ENCODE results near the gene ZDHHC5.
"Not testable (repeated sequence)": the region's sequence is repeated elsewhere in the genome, so short reads cannot be mapped to it uniquely, and the experiment has no call there.

Gene ZDHHC5

DNA sequence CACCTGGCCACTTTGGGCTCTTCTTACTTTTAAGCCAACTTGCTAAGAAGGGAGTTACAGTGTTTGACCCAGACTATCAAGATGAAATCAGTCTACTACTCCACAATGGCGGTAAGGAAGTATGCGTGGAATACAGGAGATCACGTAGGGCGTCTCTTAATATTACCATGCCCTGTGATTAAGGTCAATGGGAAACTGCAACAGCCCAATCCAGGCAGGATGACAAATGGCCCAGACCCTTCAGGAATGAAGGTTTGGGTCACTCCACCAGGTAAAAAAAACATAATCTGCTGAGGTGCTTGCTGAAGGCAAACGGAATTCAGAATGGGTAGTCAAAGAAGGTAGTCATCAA is 17.2 kb upstream of the ZDHHC5 start:
- no peak for DNase-seq (ENCODE audit: low spot score)
- TF ChIP-seq, protein P1, sequence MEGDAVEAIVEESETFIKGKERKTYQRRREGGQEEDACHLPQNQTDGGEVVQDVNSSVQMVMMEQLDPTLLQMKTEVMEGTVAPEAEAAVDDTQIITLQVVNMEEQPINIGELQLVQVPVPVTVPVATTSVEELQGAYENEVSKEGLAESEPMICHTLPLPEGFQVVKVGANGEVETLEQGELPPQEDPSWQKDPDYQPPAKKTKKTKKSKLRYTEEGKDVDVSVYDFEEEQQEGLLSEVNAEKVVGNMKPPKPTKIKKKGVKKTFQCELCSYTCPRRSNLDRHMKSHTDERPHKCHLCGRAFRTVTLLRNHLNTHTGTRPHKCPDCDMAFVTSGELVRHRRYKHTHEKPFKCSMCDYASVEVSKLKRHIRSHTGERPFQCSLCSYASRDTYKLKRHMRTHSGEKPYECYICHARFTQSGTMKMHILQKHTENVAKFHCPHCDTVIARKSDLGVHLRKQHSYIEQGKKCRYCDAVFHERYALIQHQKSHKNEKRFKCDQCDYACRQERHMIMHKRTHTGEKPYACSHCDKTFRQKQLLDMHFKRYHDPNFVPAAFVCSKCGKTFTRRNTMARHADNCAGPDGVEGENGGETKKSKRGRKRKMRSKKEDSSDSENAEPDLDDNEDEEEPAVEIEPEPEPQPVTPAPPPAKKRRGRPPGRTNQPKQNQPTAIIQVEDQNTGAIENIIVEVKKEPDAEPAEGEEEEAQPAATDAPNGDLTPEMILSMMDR (IDR thresholded peaks at IDR 0.05; ENCODE audit: borderline replicate concordance, control extremely low read depth, extremely low read depth, insufficient read depth, missing control alignments), result no peak
- in situ Hi-C loops (cut with MboI; ENCODE audit: low sequenced_read_pairs, unreplicated experiment), result loop anchor here (25.0 kb wide), 2 partner anchors 162 to 862 kb away; partner anchors contain the start of gene OR5B21

DNA sequence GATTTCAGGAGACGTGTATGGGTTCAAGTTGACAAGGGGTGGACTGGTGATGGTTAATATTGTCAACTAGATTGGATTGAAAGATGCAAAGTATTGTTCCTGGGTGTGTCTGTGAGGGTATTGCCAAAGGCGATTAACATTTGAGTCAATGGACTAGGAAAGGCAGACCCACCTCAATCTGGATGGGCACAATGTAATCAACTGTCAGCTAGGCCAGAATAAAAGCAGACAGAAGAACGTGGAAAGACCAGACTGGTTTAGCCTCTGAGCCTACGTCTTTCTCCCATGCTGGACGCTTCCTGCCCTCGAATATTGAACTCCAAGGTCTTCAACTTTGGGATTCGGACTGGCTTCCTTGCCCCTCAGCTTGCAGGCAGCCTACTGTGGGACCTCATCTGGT is 16.5 kb upstream of the ZDHHC5 start:
- no peak for DNase-seq (ENCODE audit: low spot score)
- TF ChIP-seq, protein P1 (IDR thresholded peaks at IDR 0.05; ENCODE audit: borderline replicate concordance, control extremely low read depth, extremely low read depth, insufficient read depth, missing control alignments), result no peak
- in situ Hi-C loops (cut with MboI; ENCODE audit: low sequenced_read_pairs, unreplicated experiment), result loop anchor here (25.0 kb wide), 2 partner anchors 161 to 861 kb away; partner anchors contain the start of gene OR5B21

GRCh38 chr11:57652230-57652629 is 15.7 kb upstream of the ZDHHC5 start:
- in situ Hi-C loops (cut with MboI; ENCODE audit: low sequenced_read_pairs, unreplicated experiment), result loop anchor here (25.0 kb wide), 2 partner anchors 160 to 860 kb away; partner anchors contain the start of gene OR5B21

DNA sequence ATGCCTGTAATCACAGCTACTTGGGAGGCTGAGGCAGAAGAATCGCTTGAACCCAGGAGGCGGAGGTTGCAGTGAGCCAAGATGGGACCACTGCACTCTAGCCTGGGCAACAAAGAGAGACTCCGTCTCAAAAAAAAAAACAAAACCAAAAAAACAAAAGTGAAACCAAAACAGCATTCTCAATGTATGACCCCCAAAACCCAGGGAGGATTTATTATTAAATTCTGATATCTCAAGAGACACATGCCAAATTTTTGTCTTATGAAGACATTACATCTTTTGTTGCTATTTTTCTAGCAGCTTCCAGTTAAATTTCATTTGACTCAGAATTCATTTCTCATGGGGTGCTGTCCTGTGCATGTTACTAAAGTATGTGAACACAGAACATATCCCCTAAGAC is 15.3 kb upstream of the ZDHHC5 start:
- in situ Hi-C loops (cut with MboI; ENCODE audit: low sequenced_read_pairs, unreplicated experiment), result loop anchor here (25.0 kb wide), 2 partner anchors 160 to 860 kb away; partner anchors contain the start of gene OR5B21
- DNase-seq (ENCODE audit: low spot score), result no peak
- TF ChIP-seq, protein P1 (IDR thresholded peaks at IDR 0.05; ENCODE audit: borderline replicate concordance, control extremely low read depth, extremely low read depth, insufficient read depth, missing control alignments), result no peak

More at GRCh38 chr11:57652230-57652629, 15.7 kb upstream of the ZDHHC5 start:
- DNase-seq (ENCODE audit: low spot score), result not testable (repeated sequence)

- in situ Hi-C loops (cut with MboI; ENCODE audit: low sequenced_read_pairs, unreplicated experiment), result loop anchor here (25.0 kb wide), 2 partner anchors 159 to 859 kb away; partner anchors contain the start of gene OR5B21
- DNase-seq (ENCODE audit: low spot score), result no peak
- TF ChIP-seq, protein P1 (IDR thresholded peaks at IDR 0.05; ENCODE audit: borderline replicate concordance, control extremely low read depth, extremely low read depth, insufficient read depth, missing control alignments), result no peak
These were observed 14.8 kb upstream of the ZDHHC5 start for GRCh38 chr11:57653163-57653562.

DNA sequence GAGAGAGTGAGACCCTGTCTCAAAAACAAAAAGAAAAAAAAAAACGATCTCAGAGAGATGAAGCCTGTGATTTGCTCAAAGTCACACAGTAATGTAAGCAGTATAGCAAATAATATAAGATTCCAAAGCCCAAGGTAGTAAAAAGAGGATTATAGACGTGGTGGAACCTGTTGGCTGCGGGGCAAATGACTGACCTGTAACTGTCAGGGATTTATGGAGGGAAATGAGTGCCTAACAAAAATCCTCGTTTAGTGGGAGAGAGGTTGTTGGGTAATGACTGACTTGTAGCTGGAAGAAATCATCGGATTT is 11.1 kb upstream of the ZDHHC5 start:
- TF ChIP-seq, protein P1 (IDR thresholded peaks at IDR 0.05; ENCODE audit: borderline replicate concordance, control extremely low read depth, extremely low read depth, insufficient read depth, missing control alignments), result no peak
- no peak for DNase-seq (ENCODE audit: low spot score)
- in situ Hi-C loops (cut with MboI; ENCODE audit: low sequenced_read_pairs, unreplicated experiment), result loop anchor here (25.0 kb wide), 2 partner anchors 155 to 855 kb away; partner anchors contain the start of gene OR5B21

DNA sequence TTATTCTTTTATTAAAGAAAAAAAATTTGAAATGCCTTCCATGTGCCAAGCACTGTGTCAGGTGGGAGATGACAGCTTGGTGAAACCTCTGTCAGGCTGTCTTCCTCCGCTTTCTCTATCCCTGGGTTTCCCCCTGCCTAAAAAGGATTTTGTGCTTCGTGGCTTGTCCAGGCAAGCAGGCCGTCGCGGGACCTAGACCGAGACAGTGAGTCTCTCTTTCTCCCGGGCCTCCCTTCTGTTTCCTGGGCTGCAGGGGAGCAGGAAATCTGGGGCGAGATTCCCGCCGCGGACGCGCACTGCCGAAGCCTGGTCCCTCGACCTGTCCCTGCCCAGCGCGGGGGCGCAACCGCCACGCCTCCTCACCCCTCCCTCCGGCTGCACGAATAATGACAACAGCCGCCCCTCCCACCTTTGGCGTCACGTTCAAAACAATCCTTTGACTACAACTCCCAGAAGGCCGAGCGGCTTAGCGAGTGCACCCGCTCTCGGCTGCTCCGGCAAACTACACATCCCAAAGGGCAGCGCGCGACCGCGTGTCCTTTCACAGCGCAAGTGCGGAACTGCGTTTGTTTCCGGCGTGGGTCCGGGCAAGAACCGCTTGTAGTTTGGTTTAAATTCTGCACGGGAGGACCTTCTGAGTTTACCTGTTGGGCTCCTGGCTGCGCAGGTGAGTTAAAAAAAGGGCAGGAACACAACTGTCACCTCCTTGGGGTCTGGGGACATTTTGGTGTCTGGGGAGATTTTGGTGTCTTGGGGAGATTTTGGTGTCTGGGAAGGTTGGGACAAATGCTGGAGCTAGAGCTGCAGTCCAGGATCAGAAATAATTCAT is 10.5 kb upstream of the ZDHHC5 start, which contains the start of gene CLP1:
CLP1 (plus strand) TSS at position 569 of the 829 bp plus-strand sequence. CDS start 1,715 bp downstream, outside the sequence.
- in situ Hi-C loops (cut with MboI; ENCODE audit: low sequenced_read_pairs, unreplicated experiment), result loop anchor here (25.0 kb wide), 2 partner anchors 155 to 855 kb away; partner anchors contain the start of gene OR5B21
- peak; percentile 96 for DNase-seq (ENCODE audit: low spot score)
- TF ChIP-seq, protein P1 (IDR thresholded peaks at IDR 0.05; ENCODE audit: borderline replicate concordance, control extremely low read depth, extremely low read depth, insufficient read depth, missing control alignments), result no peak
